Endothelial cell of umbilical vein (primary cell): ENCODE results near the gene TMEM45B. TPM values are rescaled to one million over a fixed set of nuclear protein-coding genes. Genes with fewer than 3 reads are reported as not detected.

Source experiments
- BruUV-seq: library from RNA; stranded (reverse); fragments of 400-500 nt; replicated peaks from 2 replicates; lab custom pipeline; 2021; lab: Mats Ljungman, UMichigan
- CTCF ChIA-PET: fragments of 300-600, 350-600 bp; sonication (Branson Sonifier 250); formaldehyde crosslinking; loops from one replicate; lab custom pipeline; 2021; ENCODE audit warnings: antibody characterized with exemption, inconsistent platforms; lab: Charles Lee
- POLR2A ChIA-PET: fragments of 300-600, 350-600 bp; sonication (Branson Sonifier 250); formaldehyde crosslinking; loops from one replicate; lab custom pipeline; 2021; ENCODE audit warnings: antibody characterized with exemption, inconsistent platforms; lab: Charles Lee
- DNase-seq: peaks from one replicate; pipeline ENCODE4 v3.0.0-alpha.2; 2011; ENCODE audit warnings: low read depth, low spot score
- FAIRE-seq: peaks from 2 replicates; lab custom pipeline; 2011; peaks lifted over from hg19 to GRCh38; lab: Jason Lieb, UNC
- H2AFZ ChIP-seq: 2 replicates; pipeline ENCODE4 v1.6.0; 2012; ENCODE audit warnings: low read depth, low read length, control low read depth, inconsistent platforms
- H3K27ac ChIP-seq: 2 replicates; pipeline ENCODE4 v1.5.1; 2011; ENCODE audit warnings: low read depth, mild to moderate bottlenecking, control low read depth, low read length, moderate library complexity; ENCODE audit not compliant: insufficient read depth
- H3K27me3 ChIP-seq, 2 experiments: 2 replicates each; pipeline versions ENCODE4 v1.6.0 to v1.6.1; 2011; ENCODE audit warnings: low read length in 2 of 2, mixed read lengths in 1 of 2; ENCODE audit not compliant: control insufficient read depth in 2 of 2, insufficient read depth in 2 of 2
- H3K36me3 ChIP-seq, 2 experiments: 2 replicates in 1 of 2; 3 replicates in 1 of 2; pipeline ENCODE4 v1.5.1; 2011; ENCODE audit warnings: low read length in 2 of 2, mild to moderate bottlenecking in 1 of 2, moderate library complexity in 1 of 2; ENCODE audit not compliant: control insufficient read depth in 2 of 2, insufficient read depth in 2 of 2; ENCODE audit errors: extremely low read depth in 1 of 2
- H3K4me1 ChIP-seq: 3 replicates; pipeline ENCODE4 v1.5.1; 2011; ENCODE audit warnings: mild to moderate bottlenecking, low read length; ENCODE audit not compliant: control insufficient read depth, insufficient read depth; ENCODE audit errors: extremely low read depth
- H3K4me2 ChIP-seq: 2 replicates; pipeline ENCODE4 v1.6.1; 2011; ENCODE audit warnings: low read length, control low read depth, mixed read lengths; ENCODE audit not compliant: insufficient read depth
- H3K4me3 ChIP-seq, 3 experiments: fragments of 200-600 bp in 1 of 3; sonication (generic), shearing (Covaris generic) in 1 of 3; replicated peaks in 1 of 3; 2 replicates each; pipeline ENCODE4 v1.5.1; 2011 to 2016; ENCODE audit warnings: control low read depth in 3 of 3, low read length in 3 of 3, mild to moderate bottlenecking in 2 of 3, inconsistent platforms in 1 of 3, low read depth in 1 of 3, moderate library complexity in 1 of 3; ENCODE audit not compliant: insufficient read depth in 1 of 3
- H3K79me2 ChIP-seq: 2 replicates; pipeline ENCODE4 v1.6.0; 2012; ENCODE audit warnings: low read length, inconsistent platforms; ENCODE audit not compliant: control insufficient read depth, insufficient read depth
- H3K9ac ChIP-seq: replicated peaks from 2 replicates; pipeline ENCODE3; 2011; ENCODE audit warnings: low read length, control low read depth; ENCODE audit not compliant: insufficient read depth; ENCODE audit errors: extremely low read depth
- H3K9me1 ChIP-seq: replicated peaks from 3 replicates; pipeline ENCODE4 v1.6.0; 2011; ENCODE audit warnings: mild to moderate bottlenecking, low read length; ENCODE audit not compliant: control insufficient read depth, insufficient read depth; ENCODE audit errors: extremely low read depth
- H3K9me3 ChIP-seq: replicated peaks from 2 replicates; pipeline ENCODE4 v1.5.1; 2012; ENCODE audit warnings: low read length, inconsistent platforms; ENCODE audit not compliant: control insufficient read depth, insufficient read depth
- H4K20me1 ChIP-seq: replicated peaks from 2 replicates; pipeline ENCODE3; 2011; ENCODE audit warnings: mild to moderate bottlenecking, low read length; ENCODE audit not compliant: control insufficient read depth, insufficient read depth; ENCODE audit errors: extremely low read depth
- CTCF ChIP-seq, 2 donors: IDR thresholded peaks; 1 replicate in 1 of 2; 2 replicates in 1 of 2; pipeline ENCODE4 v1.5.1; 2011; ENCODE audit warnings: low read length in 2 of 2, mild to moderate bottlenecking in 2 of 2, moderate library complexity in 2 of 2, control low read depth in 1 of 2, inconsistent platforms in 1 of 2, low read depth in 1 of 2; ENCODE audit not compliant: insufficient read depth in 1 of 2; ENCODE audit errors: extremely low read depth in 1 of 2
- EZH2 ChIP-seq: IDR thresholded peaks from 2 replicates; pipeline ENCODE4 v1.6.1; 2012; ENCODE audit warnings: borderline replicate concordance, low read depth, mild to moderate bottlenecking, moderate library complexity, low read length, inconsistent platforms; ENCODE audit not compliant: severe bottlenecking
- FOS ChIP-seq: IDR thresholded peaks from 2 replicates; pipeline ENCODE4 v1.6.1; 2011; ENCODE audit warnings: mild to moderate bottlenecking, low read length, moderate library complexity, borderline replicate concordance; ENCODE audit not compliant: insufficient read depth
- GATA2 ChIP-seq: IDR thresholded peaks from 2 replicates; pipeline ENCODE4 v1.7.0; 2011; ENCODE audit warnings: low read depth, mild to moderate bottlenecking, moderate library complexity, mixed read lengths, low read length; ENCODE audit not compliant: insufficient read length, insufficient read depth
- JUN ChIP-seq: IDR thresholded peaks from 2 replicates; pipeline ENCODE4 v1.6.1; 2011; ENCODE audit warnings: borderline replicate concordance, low read depth; ENCODE audit not compliant: insufficient read length, insufficient read depth
- MAX ChIP-seq: IDR thresholded peaks from 2 replicates; pipeline ENCODE4 v1.6.1; 2011; ENCODE audit not compliant: insufficient read depth, insufficient read length
- MYC ChIP-seq: IDR thresholded peaks from one replicate; pipeline ENCODE4 v1.6.1; 2011; ENCODE audit warnings: mild to moderate bottlenecking, low read depth, low read length
- POLR2A ChIP-seq: IDR thresholded peaks from 2 replicates; pipeline ENCODE4 v1.6.1; 2012; ENCODE audit warnings: low read depth, mild to moderate bottlenecking, control low read depth, low read length
- POLR2AphosphoS5 ChIP-seq: IDR thresholded peaks from 2 replicates; pipeline ENCODE4 v1.6.1; 2012; ENCODE audit warnings: low read depth, mild to moderate bottlenecking, control low read depth, low read length, moderate library complexity; ENCODE audit not compliant: insufficient read depth
- dilution Hi-C: fragments of 300-500 bp; cut with MboI; formaldehyde crosslinking; loops from one replicate; pipeline ENCODE4 v1.15.0; 2019; ENCODE audit warnings: low sequenced_read_pairs; ENCODE audit not compliant: extremely low pct_ligation_motif_present
- intact Hi-C: fragments of 100-400 bp; cut with micrococcal nuclease; formaldehyde crosslinking; loops from one replicate; pipeline ENCODE4 v1.10.0; 2022
- polyA plus RNA-seq, 4 experiments: library from polyadenylated mRNA; depleted of rRNA in 3 of 4; stranded (reverse) in 3 of 4; unstranded in 1 of 4; fragments of >200 nt; gene quantifications; 2 replicates each; pipeline versions ENCODE4 v1.2.1 to v1.2.3, GENCODE V29; 2011 to 2012; ENCODE audit warnings: missing spikeins in 1 of 4
- total RNA-seq: library from RNA; stranded (reverse); gene quantifications from 2 replicates; pipeline ENCODE4 v1.2.3, GENCODE V29; 2021

TMEM45B gene
- total and polyA plus RNA-seq, 2 donors (not counting 3 experiments of a cell fraction or from before 2014, with no cell fraction given): 0.08 TPM; not detected in 1

- BruUV-seq: no TSS peak
- H3K4me1 ChIP-seq: no peaks in the 10 kb centered on the region
- DNase-seq: no peak
- ChIA-PET POLR2A (no interaction called here), CTCF (no interaction called here)
- H3K9me3 ChIP-seq: no peaks in the 10 kb centered on the region
- no peak for FAIRE-seq
- H3K79me2 ChIP-seq: no peaks in the 10 kb centered on the region
- dilution Hi-C loops (no loop called here), intact Hi-C loops (no loop called here)
- H3K27ac ChIP-seq: no peak overlapping the region
- no peaks in the 10 kb centered on the region for H4K20me1 ChIP-seq
- H3K9me1 ChIP-seq: no peaks in the 10 kb centered on the region
- no peak overlapping the region for H3K4me3 ChIP-seq
- H3K36me3 ChIP-seq: no peaks in the 10 kb centered on the region
- H3K4me2 ChIP-seq: no peak overlapping the region
- no peaks in the 10 kb centered on the region for H3K27me3 ChIP-seq
- TF ChIP-seq GATA2: no peak
- TF ChIP-seq MYC: no peak
- TF ChIP-seq JUN: no peak
- no peak for TF ChIP-seq POLR2A
- TF ChIP-seq EZH2: no peak
- no peak for TF ChIP-seq FOS
- no peak for TF ChIP-seq CTCF (IDR thresholded peaks at IDR 0.05; ENCODE audit: extremely low read depth in 1 of 2, insufficient read depth in 1 of 2, low read depth in 1 of 2, low read length in 2 of 2)
- TF ChIP-seq POLR2AphosphoS5: no peak
- TF ChIP-seq MAX: no peak
- no peak overlapping the region for H3K9ac ChIP-seq
- H2AFZ ChIP-seq: no peak overlapping the region
Measured at GRCh38 chr11:129769059-129769458, 46.6 kb upstream of the TMEM45B start.
